CD14-positive monocyte (primary cell): Measurements from ENCODE around the gene VPS37B. TPM values are rescaled to one million over a fixed set of nuclear protein-coding genes. Genes with fewer than 3 reads are reported as not detected.

Experiments used
- DNase-seq, 3 donors: peaks; one replicate each; pipeline ENCODE4 v3.0.0-alpha.2; 2011 to 2022
- H2AFZ ChIP-seq: 2 replicates; pipeline ENCODE4 v1.6.0; 2012; ENCODE audit warnings: mild to moderate bottlenecking, low read depth, low read length, inconsistent platforms; ENCODE audit not compliant: insufficient read depth, poor library complexity, severe bottlenecking
- H3K27ac ChIP-seq, 2 donors: 1 replicate in 1 of 2; 2 replicates in 1 of 2; pipeline ENCODE4 v1.5.1; 2012 to 2013; ENCODE audit warnings: low read length in 2 of 2, control low read depth in 1 of 2, inconsistent platforms in 1 of 2, low read depth in 1 of 2, mild to moderate bottlenecking in 1 of 2
- H3K27me3 ChIP-seq, 2 donors: one replicate each; pipeline versions ENCODE4 v1.6.0 to v1.6.1; 2011 to 2013; ENCODE audit warnings: low read length in 2 of 2; ENCODE audit not compliant: control insufficient read depth in 2 of 2, insufficient read depth in 2 of 2
- H3K36me3 ChIP-seq, 2 donors: replicated peaks in 1 of 2; 1 replicate in 1 of 2; 2 replicates in 1 of 2; pipeline versions ENCODE4 v1.5.1 to v1.6.1; 2012 to 2013; ENCODE audit warnings: low read length in 2 of 2, control low read depth in 1 of 2, inconsistent platforms in 1 of 2, mild to moderate bottlenecking in 1 of 2; ENCODE audit not compliant: insufficient read depth in 2 of 2, control insufficient read depth in 1 of 2
- H3K4me1 ChIP-seq, 2 donors: 1 replicate in 1 of 2; 2 replicates in 1 of 2; pipeline versions ENCODE4 v1.5.1 to v1.6.1; 2012 to 2013; ENCODE audit warnings: low read length in 2 of 2, control low read depth in 1 of 2, inconsistent platforms in 1 of 2, mild to moderate bottlenecking in 1 of 2, moderate library complexity in 1 of 2; ENCODE audit not compliant: insufficient read depth in 2 of 2, control insufficient read depth in 1 of 2
- H3K4me2 ChIP-seq: replicated peaks from 2 replicates; pipeline ENCODE3; 2012; ENCODE audit warnings: low read length, moderate library complexity, mild to moderate bottlenecking; ENCODE audit not compliant: poor library complexity, severe bottlenecking; ENCODE audit errors: extremely low read depth
- H3K4me3 ChIP-seq, 3 experiments: fragments of 200-600 bp in 1 of 3; sonication (generic) in 1 of 3; replicated peaks in 1 of 3; 1 replicate in 2 of 3; 2 replicates in 1 of 3; pipeline ENCODE4 v1.5.1; 2011 to 2013; ENCODE audit warnings: low read length in 3 of 3, mild to moderate bottlenecking in 3 of 3, control low read depth in 2 of 3, low read depth in 2 of 3, inconsistent platforms in 1 of 3, moderate library complexity in 1 of 3
- H3K79me2 ChIP-seq: 2 replicates; pipeline ENCODE4 v1.6.0; 2012; ENCODE audit warnings: mild to moderate bottlenecking, control low read depth, inconsistent platforms, low read length, moderate library complexity; ENCODE audit not compliant: insufficient read depth
- H3K9ac ChIP-seq: 2 replicates; pipeline ENCODE4 v1.6.0; 2017; ENCODE audit warnings: low read length, mild to moderate bottlenecking; ENCODE audit not compliant: insufficient read depth, poor library complexity, severe bottlenecking
- H3K9me3 ChIP-seq, 2 donors: replicated peaks in 1 of 2; 1 replicate in 1 of 2; 2 replicates in 1 of 2; pipeline versions ENCODE4 v1.5.1 to v1.6.1; 2012 to 2013; ENCODE audit warnings: low read length in 2 of 2, control low read depth in 1 of 2; ENCODE audit not compliant: control insufficient read depth in 1 of 2, insufficient read depth in 1 of 2
- H4K20me1 ChIP-seq: 2 replicates; pipeline ENCODE4 v1.6.0; 2012; ENCODE audit warnings: mild to moderate bottlenecking, low read length, control low read depth, moderate library complexity; ENCODE audit not compliant: insufficient read depth
- H3K27ac Mint-ChIP-seq, 7 donors: one replicate each; pipeline ENCODE4 v1.8.0; 2020; ENCODE audit warnings: mild to moderate bottlenecking in 7 of 7, mixed read lengths in 7 of 7, moderate library complexity in 6 of 7, inconsistent platforms in 2 of 7
- H3K27me3 Mint-ChIP-seq, 3 donors: one replicate each; pipeline ENCODE4 v1.8.0; 2021 to 2022; ENCODE audit warnings: low read depth in 3 of 3, mild to moderate bottlenecking in 3 of 3, mixed read lengths in 3 of 3, moderate library complexity in 3 of 3, inconsistent platforms in 1 of 3
- H3K36me3 Mint-ChIP-seq, 2 donors: one replicate each; pipeline ENCODE4 v1.8.0; 2020; ENCODE audit warnings: mixed read lengths in 2 of 2, inconsistent platforms in 1 of 2, mild to moderate bottlenecking in 1 of 2
- H3K4me1 Mint-ChIP-seq: one replicate; pipeline ENCODE4 v1.8.0; 2020; ENCODE audit warnings: mild to moderate bottlenecking, mixed read lengths
- H3K4me3 Mint-ChIP-seq, 2 donors: one replicate each; pipeline ENCODE4 v1.8.0; 2020; ENCODE audit warnings: mild to moderate bottlenecking in 2 of 2, mixed read lengths in 2 of 2, moderate library complexity in 1 of 2
- H3K9me3 Mint-ChIP-seq, 7 donors: one replicate each; pipeline ENCODE4 v1.8.0; 2020 to 2022; ENCODE audit warnings: mixed read lengths in 7 of 7, mild to moderate bottlenecking in 6 of 7, moderate library complexity in 6 of 7, inconsistent platforms in 2 of 7
- WGBS: methylation state at CpG from one replicate; pipeline ENCODE4 v1.1.5; 2013; ENCODE audit warnings: missing lambda C conversion rate; ENCODE audit not compliant: insufficient coverage; 5-methylcytosine and 5-hydroxymethylcytosine counted together
- intact Hi-C, 2 donors: fragments of 100-400 bp; cut with micrococcal nuclease; formaldehyde crosslinking; loops; one replicate each; pipeline versions ENCODE4 v1.15.0 to v1.15.1; 2023
- polyA plus RNA-seq, 3 donors: library from polyadenylated mRNA; depleted of rRNA in 1 of 3; unstranded in 2 of 3; stranded (reverse) in 1 of 3; fragments of 300-500 nt in 2 of 3; fragments of >200 nt in 1 of 3; fragmentation: Illumina TruSeq in 2 of 3; gene quantifications; 1 replicate in 2 of 3; 2 replicates in 1 of 3; pipeline ENCODE4 v1.2.3, GENCODE V29; 2012 to 2021
- TF ChIP-seq, protein P1 (sequence below): fragments of 200-600 bp; IDR thresholded peaks from one replicate; pipeline ENCODE4 v1.8.0; 2022; ENCODE audit warnings: antibody characterized with exemption, mild to moderate bottlenecking

Gene VPS37B
- polyA plus RNA-seq, 3 donors = 12.3 to 34.3 (median 16.4) TPM

DNA sequence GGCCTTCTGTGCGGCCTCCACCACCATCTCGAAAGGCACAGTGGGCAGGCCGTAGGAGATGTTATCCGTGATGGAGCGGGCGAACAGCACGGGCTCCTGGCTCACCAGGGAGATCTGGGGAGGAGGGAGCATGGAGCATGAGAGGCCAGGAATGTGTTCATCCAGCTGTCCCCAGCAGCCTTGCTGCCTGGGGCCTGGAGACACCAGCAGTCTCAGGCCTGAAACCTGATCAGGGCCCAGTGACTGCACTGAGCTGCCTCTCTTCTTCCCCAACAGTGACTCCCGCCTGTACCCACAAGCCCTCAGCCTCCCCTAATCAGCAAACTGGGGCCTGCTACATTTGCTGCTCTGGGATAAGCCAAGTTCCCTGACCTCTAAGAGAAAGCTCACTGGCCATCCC, 39.4 kb upstream of the VPS37B start:
- no peak for DNase-seq

DNA sequence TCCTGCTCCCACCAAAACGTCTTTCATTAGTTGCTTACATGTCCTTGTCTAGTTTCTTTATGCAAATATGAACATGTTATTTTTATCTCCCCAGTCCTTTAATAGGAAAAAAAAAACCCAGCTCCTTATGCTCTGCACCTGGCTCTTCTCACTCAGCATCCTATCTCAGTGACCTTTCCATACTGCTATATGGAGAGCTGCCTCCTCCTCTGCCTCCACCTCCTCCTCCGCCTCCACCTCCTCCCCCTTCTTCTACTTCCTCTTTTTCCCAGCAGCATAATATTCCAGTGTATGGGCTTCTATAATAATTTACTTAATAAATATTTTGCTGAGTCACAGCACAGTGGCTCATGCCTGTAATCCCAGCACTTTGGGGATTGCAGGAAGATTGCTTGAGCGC, 38.8 kb upstream of the VPS37B start:
- Mint-ChIP-seq H3K27ac (no peak overlapping the region), H3K4me1 (peaks cover 5% of the 10 kb centered on the region), H3K9me3 (peaks cover 0 to 5% (median 2%) of the 10 kb centered on the region in 7 donors), H3K4me3 (no peak overlapping the region), H3K36me3 (no peaks in the 10 kb centered on the region), H3K27me3 (peaks cover 0 to 3% (median 1%) of the 10 kb centered on the region in 3 donors)
- WGBS = 89% methylated on average over 1 of the region's 3 CpGs
- Histone ChIP-seq H3K4me2 (no peak overlapping the region), H2AFZ (no peak overlapping the region), H3K79me2 (no peaks in the 10 kb centered on the region), H3K4me3 (no peak overlapping the region), H4K20me1 (no peaks in the 10 kb centered on the region), H3K27ac (no peak overlapping the region), H3K4me1 (no peaks in the 10 kb centered on the region), H3K9ac (no peak overlapping the region), H3K27me3 (no peaks in the 10 kb centered on the region), H3K36me3 (no peaks in the 10 kb centered on the region), H3K9me3 (no peaks in the 10 kb centered on the region)
- intact Hi-C loops = no loop called here
- DNase-seq = no peak
- TF ChIP-seq, protein P1, sequence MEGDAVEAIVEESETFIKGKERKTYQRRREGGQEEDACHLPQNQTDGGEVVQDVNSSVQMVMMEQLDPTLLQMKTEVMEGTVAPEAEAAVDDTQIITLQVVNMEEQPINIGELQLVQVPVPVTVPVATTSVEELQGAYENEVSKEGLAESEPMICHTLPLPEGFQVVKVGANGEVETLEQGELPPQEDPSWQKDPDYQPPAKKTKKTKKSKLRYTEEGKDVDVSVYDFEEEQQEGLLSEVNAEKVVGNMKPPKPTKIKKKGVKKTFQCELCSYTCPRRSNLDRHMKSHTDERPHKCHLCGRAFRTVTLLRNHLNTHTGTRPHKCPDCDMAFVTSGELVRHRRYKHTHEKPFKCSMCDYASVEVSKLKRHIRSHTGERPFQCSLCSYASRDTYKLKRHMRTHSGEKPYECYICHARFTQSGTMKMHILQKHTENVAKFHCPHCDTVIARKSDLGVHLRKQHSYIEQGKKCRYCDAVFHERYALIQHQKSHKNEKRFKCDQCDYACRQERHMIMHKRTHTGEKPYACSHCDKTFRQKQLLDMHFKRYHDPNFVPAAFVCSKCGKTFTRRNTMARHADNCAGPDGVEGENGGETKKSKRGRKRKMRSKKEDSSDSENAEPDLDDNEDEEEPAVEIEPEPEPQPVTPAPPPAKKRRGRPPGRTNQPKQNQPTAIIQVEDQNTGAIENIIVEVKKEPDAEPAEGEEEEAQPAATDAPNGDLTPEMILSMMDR = no peak

More for the DNA sequence above, 39.4 kb upstream of the VPS37B start:
- H3K9ac ChIP-seq = no peak overlapping the region
- TF ChIP-seq, protein P1 = no peak
- H3K9me3 ChIP-seq = no peaks in the 10 kb centered on the region
- 97% methylated on average over 5 of the region's 8 CpGs for WGBS
- peaks cover 0 to 5% (median 2%) of the 10 kb centered on the region in 7 donors for H3K9me3 Mint-ChIP-seq
- H3K27ac Mint-ChIP-seq = no peak overlapping the region
- no peak overlapping the region for H2AFZ ChIP-seq
- no peaks in the 10 kb centered on the region for H3K36me3 ChIP-seq
- no peaks in the 10 kb centered on the region for H3K4me1 ChIP-seq
- peaks cover 0 to 3% (median 1%) of the 10 kb centered on the region in 3 donors for H3K27me3 Mint-ChIP-seq
- H3K79me2 ChIP-seq = no peaks in the 10 kb centered on the region
- H4K20me1 ChIP-seq = no peaks in the 10 kb centered on the region
- H3K4me1 Mint-ChIP-seq = peaks cover 5% of the 10 kb centered on the region
- no peaks in the 10 kb centered on the region for H3K36me3 Mint-ChIP-seq
- H3K27me3 ChIP-seq = no peaks in the 10 kb centered on the region
- H3K27ac ChIP-seq = no peak overlapping the region
- intact Hi-C loops = no loop called here
- H3K4me2 ChIP-seq = no peak overlapping the region
- H3K4me3 ChIP-seq = no peak overlapping the region
- no peak overlapping the region for H3K4me3 Mint-ChIP-seq
